HepG2 (cell line): Measurements from ENCODE around the gene MEX3A. TPM values are rescaled to one million over a fixed set of nuclear protein-coding genes. Genes with fewer than 3 reads are reported as not detected.

ENCODE experiments used
- BCL3 ChIP-seq: sonication (generic); formaldehyde crosslinking; IDR thresholded peaks from 2 replicates; pipeline ENCODE4 v1.5.1; 2020; ENCODE audit warnings: mild to moderate bottlenecking, missing genetic modification reagents, moderate library complexity
- NR1H2 ChIP-seq: sonication (generic); formaldehyde crosslinking; IDR thresholded peaks from 2 replicates; pipeline ENCODE4 v1.8.1; 2022; ENCODE audit warnings: low read depth, missing genetic modification reagents, borderline replicate concordance
- RFX5 ChIP-seq: IDR thresholded peaks from 2 replicates; pipeline ENCODE4 v1.6.1; 2011; ENCODE audit warnings: low read depth, low read length, improper control_type of control experiment
- SMAD1 ChIP-seq: sonication (generic); formaldehyde crosslinking; IDR thresholded peaks from 2 replicates; pipeline ENCODE4 v1.4.0; 2020; ENCODE audit warnings: missing genetic modification reagents, low read depth, mild to moderate bottlenecking, borderline replicate concordance
- SOX13 ChIP-seq, 3 experiments: fragments of 450-650 bp in 1 of 3; sonication (generic) in 1 of 3; formaldehyde crosslinking in 1 of 3; IDR thresholded peaks in 2 of 3; conservative IDR thresholded peaks in 1 of 3; 2 replicates each; pipeline versions ENCODE4 v1.5.0 to v1.6.1; 2016 to 2020; ENCODE audit warnings: antibody characterized with exemption in 1 of 3, mild to moderate bottlenecking in 1 of 3, missing compliant biosample characterization in 1 of 3, missing genetic modification reagents in 1 of 3, moderate library complexity in 1 of 3
- TCF7 ChIP-seq: sonication (generic); IDR thresholded peaks from 2 replicates; pipeline ENCODE4 v1.6.1; 2016; ENCODE audit warnings: antibody characterized with exemption, low read depth
- ZNF142 ChIP-seq: sonication (generic); formaldehyde crosslinking; IDR thresholded peaks from 2 replicates; pipeline ENCODE4 v1.4.0; 2020; ENCODE audit warnings: missing genetic modification reagents
- ZNF274 ChIP-seq: sonication (generic); formaldehyde crosslinking; IDR thresholded peaks from 2 replicates; pipeline ENCODE4 v1.5.1; 2020; ENCODE audit warnings: mild to moderate bottlenecking, missing genetic modification reagents
- ZNF367 ChIP-seq: sonication (generic); formaldehyde crosslinking; IDR thresholded peaks from 2 replicates; pipeline ENCODE4 v1.4.0; 2020; ENCODE audit warnings: missing genetic modification reagents, borderline replicate concordance
- ZNF543 ChIP-seq: sonication (generic); formaldehyde crosslinking; IDR thresholded peaks from 2 replicates; pipeline ENCODE4 v1.4.0; 2020; ENCODE audit warnings: mild to moderate bottlenecking, missing genetic modification reagents
- polyA plus RNA-seq, 8 experiments: library from polyadenylated mRNA; depleted of rRNA in 3 of 8; stranded (reverse) in 7 of 8; unstranded in 1 of 8; fragments of >200 nt; fragmentation: Illumina TruSeq in 4 of 8; extraction: Trizol in 4 of 8; gene quantifications; 2 replicates each; pipeline versions ENCODE4 v1.2.1 to v1.2.3, GENCODE V29; 2011 to 2016; ENCODE audit warnings: low read depth in 4 of 8, missing spikeins in 1 of 8, mixed read lengths in 1 of 8; ENCODE audit not compliant: insufficient read depth in 1 of 8
- total RNA-seq, 5 experiments: library from RNA; depleted of rRNA; stranded (reverse); fragments of >200 nt; fragmentation: Illumina TruSeq; extraction: Trizol; gene quantifications; 2 replicates each; pipeline ENCODE4 v1.2.3, GENCODE V29; 2016; ENCODE audit warnings: low read depth in 1 of 5
- TF ChIP-seq, protein P1 (sequence below): sonication (generic); formaldehyde crosslinking; IDR thresholded peaks from 2 replicates; pipeline ENCODE4 v1.4.0; 2020; ENCODE audit warnings: missing genetic modification reagents, low read depth, mild to moderate bottlenecking, borderline replicate concordance
- TF ChIP-seq, protein P2 (sequence below): IDR thresholded peaks from 2 replicates; pipeline ENCODE4 v1.6.1; 2016; ENCODE audit warnings: low read depth, missing genetic modification reagents, missing compliant biosample characterization
- TF ChIP-seq, protein P3 (sequence below): sonication (generic); formaldehyde crosslinking; IDR thresholded peaks from 2 replicates; pipeline ENCODE4 v1.9.0; 2021; ENCODE audit warnings: missing genetic modification reagents, mild to moderate bottlenecking, borderline replicate concordance

The MEX3A gene
- total and polyA plus RNA-seq, 2 of the 13 experiments (the other 11 are each of a cell fraction or from before 2014, with no cell fraction given), result 7.6 to 9.1 TPM

DNA sequence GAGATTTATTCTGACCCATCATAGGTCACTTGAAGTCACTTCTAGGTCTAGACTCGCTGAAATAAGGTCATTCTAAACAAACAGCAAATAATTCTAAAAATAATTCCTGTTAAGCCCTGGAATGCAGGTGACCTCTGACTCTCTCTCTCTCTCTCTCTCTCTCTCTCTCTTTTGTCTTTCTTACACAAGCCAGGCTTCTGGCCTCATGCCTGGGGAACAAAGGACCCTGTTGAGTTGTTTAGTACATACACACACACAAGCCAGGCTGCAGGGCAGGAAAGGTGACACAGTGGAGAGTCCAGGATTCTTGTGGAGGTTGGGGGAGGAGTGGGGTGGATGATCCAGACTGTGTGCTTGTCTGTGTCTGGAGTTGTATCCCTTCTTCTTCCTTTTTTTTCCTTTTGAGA, 4.0 kb upstream of the MEX3A start (continued):
- TF ChIP-seq BCL3 (CRISPR knock-in tag) (peak; percentile 74; the same call in 1 of the 2 replicates), TCF7 (peak; percentile 75), SMAD1 (CRISPR knock-in tag) (no peak), ZNF142 (no peak), RFX5 (no peak), SOX13 (IDR thresholded peaks at IDR 0.05) (peak; percentile 100), SOX13 (CRISPR knock-in tag; conservative IDR thresholded peaks at IDR 0.05 in 1 of 2, IDR thresholded peaks at IDR 0.05 in 1 of 2) (peak in 1 of 2 experiments; percentile 100; a peak in 2 of 4 replicates), ZNF543 (no peak; the same call in 1 of the 2 replicates), ZNF367 (CRISPR knock-in tag) (no peak), ZNF274 (CRISPR knock-in tag) (no peak), NR1H2 (peak; percentile 98)
- TF ChIP-seq, protein P1, sequence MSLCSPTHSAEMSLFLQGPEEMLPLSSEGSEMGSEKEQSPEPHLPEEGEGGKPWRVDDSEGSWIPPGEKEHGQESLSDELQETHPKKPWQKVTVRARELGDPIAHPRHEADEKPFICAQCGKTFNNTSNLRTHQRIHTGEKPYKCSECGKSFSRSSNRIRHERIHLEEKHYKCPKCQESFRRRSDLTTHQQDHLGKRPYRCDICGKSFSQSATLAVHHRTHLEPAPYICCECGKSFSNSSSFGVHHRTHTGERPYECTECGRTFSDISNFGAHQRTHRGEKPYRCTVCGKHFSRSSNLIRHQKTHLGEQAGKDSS, result peak; percentile 50; the same call in 1 of the 2 replicates
- TF ChIP-seq, protein P2, sequence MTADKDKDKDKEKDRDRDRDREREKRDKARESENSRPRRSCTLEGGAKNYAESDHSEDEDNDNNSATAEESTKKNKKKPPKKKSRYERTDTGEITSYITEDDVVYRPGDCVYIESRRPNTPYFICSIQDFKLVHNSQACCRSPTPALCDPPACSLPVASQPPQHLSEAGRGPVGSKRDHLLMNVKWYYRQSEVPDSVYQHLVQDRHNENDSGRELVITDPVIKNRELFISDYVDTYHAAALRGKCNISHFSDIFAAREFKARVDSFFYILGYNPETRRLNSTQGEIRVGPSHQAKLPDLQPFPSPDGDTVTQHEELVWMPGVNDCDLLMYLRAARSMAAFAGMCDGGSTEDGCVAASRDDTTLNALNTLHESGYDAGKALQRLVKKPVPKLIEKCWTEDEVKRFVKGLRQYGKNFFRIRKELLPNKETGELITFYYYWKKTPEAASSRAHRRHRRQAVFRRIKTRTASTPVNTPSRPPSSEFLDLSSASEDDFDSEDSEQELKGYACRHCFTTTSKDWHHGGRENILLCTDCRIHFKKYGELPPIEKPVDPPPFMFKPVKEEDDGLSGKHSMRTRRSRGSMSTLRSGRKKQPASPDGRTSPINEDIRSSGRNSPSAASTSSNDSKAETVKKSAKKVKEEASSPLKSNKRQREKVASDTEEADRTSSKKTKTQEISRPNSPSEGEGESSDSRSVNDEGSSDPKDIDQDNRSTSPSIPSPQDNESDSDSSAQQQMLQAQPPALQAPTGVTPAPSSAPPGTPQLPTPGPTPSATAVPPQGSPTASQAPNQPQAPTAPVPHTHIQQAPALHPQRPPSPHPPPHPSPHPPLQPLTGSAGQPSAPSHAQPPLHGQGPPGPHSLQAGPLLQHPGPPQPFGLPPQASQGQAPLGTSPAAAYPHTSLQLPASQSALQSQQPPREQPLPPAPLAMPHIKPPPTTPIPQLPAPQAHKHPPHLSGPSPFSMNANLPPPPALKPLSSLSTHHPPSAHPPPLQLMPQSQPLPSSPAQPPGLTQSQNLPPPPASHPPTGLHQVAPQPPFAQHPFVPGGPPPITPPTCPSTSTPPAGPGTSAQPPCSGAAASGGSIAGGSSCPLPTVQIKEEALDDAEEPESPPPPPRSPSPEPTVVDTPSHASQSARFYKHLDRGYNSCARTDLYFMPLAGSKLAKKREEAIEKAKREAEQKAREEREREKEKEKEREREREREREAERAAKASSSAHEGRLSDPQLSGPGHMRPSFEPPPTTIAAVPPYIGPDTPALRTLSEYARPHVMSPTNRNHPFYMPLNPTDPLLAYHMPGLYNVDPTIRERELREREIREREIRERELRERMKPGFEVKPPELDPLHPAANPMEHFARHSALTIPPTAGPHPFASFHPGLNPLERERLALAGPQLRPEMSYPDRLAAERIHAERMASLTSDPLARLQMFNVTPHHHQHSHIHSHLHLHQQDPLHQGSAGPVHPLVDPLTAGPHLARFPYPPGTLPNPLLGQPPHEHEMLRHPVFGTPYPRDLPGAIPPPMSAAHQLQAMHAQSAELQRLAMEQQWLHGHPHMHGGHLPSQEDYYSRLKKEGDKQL (CRISPR knock-in tag), result peak; percentile 76
- TF ChIP-seq, protein P3, sequence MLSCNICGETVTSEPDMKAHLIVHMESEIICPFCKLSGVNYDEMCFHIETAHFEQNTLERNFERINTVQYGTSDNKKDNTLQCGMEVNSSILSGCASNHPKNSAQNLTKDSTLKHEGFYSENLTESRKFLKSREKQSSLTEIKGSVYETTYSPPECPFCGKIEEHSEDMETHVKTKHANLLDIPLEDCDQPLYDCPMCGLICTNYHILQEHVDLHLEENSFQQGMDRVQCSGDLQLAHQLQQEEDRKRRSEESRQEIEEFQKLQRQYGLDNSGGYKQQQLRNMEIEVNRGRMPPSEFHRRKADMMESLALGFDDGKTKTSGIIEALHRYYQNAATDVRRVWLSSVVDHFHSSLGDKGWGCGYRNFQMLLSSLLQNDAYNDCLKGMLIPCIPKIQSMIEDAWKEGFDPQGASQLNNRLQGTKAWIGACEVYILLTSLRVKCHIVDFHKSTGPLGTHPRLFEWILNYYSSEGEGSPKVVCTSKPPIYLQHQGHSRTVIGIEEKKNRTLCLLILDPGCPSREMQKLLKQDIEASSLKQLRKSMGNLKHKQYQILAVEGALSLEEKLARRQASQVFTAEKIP, result no peak
